ENCODE measurements around the gene ENPP6. TPM values are rescaled to one million over a fixed set of nuclear protein-coding genes. Genes with fewer than 3 reads are reported as not detected.

The ENPP6 gene
- total RNA-seq, 1 donor from 2014 or later = not detected

GRCh38 chr4:184150102-184150839 lies 67.4 kb downstream of the ENPP6 start:
- Mint-ChIP-seq H3K36me3 (ENCODE audit: low read depth) (no peaks in the 10 kb centered on the region), H3K27me3 (peaks cover 9% of the 10 kb centered on the region), H3K9me3 (no peaks in the 10 kb centered on the region), H3K27ac (no peak overlapping the region), H3K4me3 (no peak overlapping the region), H3K4me1 (no peaks in the 10 kb centered on the region)
- ChIA-PET CTCF (no interaction called here), POLR2A (no interaction called here)
- no peak for ATAC-seq (ENCODE audit: low read depth)
- no peak for DNase-seq
- intact Hi-C loops (cut with micrococcal nuclease) = no loop called here
- no peak for TF ChIP-seq CTCF (IDR thresholded peaks at IDR 0.05)

DNA sequence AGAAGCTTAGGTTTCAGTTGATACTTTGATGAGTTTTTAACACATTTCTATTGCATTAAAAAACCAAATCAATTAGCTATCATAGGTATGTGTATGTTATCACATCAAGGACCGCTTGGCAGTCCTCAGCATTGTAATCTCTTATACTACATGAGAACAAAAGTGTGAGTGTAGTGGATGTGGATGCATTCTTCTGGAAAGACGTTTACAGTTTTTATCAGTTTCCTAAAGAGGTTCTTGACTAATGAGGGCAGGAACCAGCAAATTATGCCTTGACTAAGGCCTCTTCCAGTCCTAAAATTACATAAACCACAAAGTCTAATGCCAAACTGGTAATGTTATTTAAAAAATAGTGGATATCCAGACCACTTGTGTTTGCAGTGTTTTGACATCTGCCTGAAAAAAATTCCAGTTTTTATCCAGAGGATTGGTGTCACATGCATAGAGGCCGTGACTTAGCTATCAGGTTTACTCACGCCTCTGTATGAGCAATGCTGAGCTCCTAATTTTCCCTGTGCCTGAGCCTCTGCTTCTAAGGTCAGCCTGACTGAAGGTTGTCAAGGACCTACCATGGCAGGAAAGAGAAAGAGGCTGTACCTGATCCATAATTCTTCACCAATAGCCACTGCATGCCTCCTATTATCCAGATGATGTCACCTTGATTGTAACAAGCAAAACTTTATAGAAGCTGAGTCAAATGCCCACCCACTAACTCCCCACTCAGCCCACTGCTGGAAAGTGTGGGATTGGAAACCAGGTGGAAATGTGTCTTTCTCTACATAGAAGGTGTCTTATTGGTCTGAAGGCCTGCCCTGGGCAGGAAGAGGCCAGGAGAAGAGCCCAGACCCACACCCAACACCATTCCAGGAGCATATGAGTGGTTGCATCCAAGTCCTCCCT lies 68.7 kb downstream of the ENPP6 start:
- intact Hi-C loops (cut with micrococcal nuclease) = no loop called here
- no peaks in the 10 kb centered on the region for H3K9me3 Mint-ChIP-seq
- CTCF ChIA-PET = no interaction called here
- DNase-seq (no peak), ATAC-seq (ENCODE audit: low read depth) (no peak)
- H3K36me3 Mint-ChIP-seq (ENCODE audit: low read depth) = no peaks in the 10 kb centered on the region
- POLR2A ChIA-PET = no interaction called here
- TF ChIP-seq CTCF (IDR thresholded peaks at IDR 0.05) = no peak
- H3K27ac Mint-ChIP-seq = no peak overlapping the region
- no peak overlapping the region for H3K4me3 Mint-ChIP-seq
- H3K4me1 Mint-ChIP-seq = no peaks in the 10 kb centered on the region
- H3K27me3 Mint-ChIP-seq = peaks cover 8% of the 10 kb centered on the region

DNA sequence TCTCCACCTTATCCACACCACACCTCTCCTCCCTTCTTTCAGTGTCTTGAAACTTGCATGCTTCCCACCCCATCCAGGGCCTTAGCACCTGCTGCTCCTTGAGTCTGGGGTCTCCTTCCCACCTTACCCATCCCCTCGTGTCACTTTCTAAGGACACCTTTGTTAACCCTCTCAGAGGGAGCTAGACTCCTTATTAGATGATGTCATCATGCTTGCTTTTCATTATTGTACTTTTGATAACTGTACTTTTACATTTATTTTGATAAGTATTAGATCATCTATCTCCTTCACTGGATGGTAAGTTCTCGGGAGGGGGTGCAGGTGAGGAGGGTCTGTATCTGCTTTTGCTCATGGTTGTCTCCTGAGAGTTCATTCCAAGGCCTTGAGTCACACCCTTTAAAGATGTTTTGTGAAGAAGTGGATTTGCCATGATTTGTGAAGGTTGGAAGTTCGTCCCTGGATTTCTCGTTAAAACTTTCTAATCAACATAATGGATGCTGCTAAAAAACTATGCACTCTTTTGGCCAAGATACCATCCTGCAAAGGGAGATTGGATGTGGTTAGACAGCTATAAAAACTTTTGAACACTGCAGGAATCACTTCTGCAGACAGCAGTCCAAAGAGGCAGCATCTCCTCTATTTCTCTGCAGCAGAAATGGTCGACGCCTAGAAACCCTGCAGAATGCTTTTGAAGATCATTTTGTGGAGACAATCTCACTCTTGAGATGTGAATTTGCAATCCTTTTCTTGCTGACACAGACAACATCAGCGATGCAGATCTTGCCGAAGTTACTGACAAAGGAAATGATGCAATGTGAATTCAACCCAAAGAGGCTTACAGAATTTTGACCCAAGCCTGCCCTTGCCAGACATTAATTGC lies 69.6 kb downstream of the ENPP6 start:
- TF ChIP-seq CTCF (IDR thresholded peaks at IDR 0.05) = no peak
- no peaks in the 10 kb centered on the region for H3K4me1 Mint-ChIP-seq
- CTCF ChIA-PET = no interaction called here
- H3K27me3 Mint-ChIP-seq = peaks cover 8% of the 10 kb centered on the region
- no peak overlapping the region for H3K27ac Mint-ChIP-seq
- no peaks in the 10 kb centered on the region for H3K36me3 Mint-ChIP-seq (ENCODE audit: low read depth)
- no peak for ATAC-seq (ENCODE audit: low read depth)
- DNase-seq = no peak
- H3K4me3 Mint-ChIP-seq = no peak overlapping the region
- intact Hi-C loops (cut with micrococcal nuclease) = no loop called here
- H3K9me3 Mint-ChIP-seq = no peaks in the 10 kb centered on the region
- POLR2A ChIA-PET = interaction anchor here (0.7 kb wide), 1 partner anchor 1133 kb away, joined by 6 read pairs; no protein-coding TSS in a partner anchor

GRCh38 chr4:184146951-184147350 lies 70.7 kb downstream of the ENPP6 start:
- no peak overlapping the region for H3K27ac Mint-ChIP-seq

More at GRCh38 chr4:184146951-184147350, 70.7 kb downstream of the ENPP6 start:
- H3K36me3 Mint-ChIP-seq (ENCODE audit: low read depth) = no peaks in the 10 kb centered on the region
- peaks cover 7% of the 10 kb centered on the region for H3K27me3 Mint-ChIP-seq
- POLR2A ChIA-PET = interaction anchor here (0.7 kb wide), 1 partner anchor 1135 kb away, joined by 6 read pairs; no protein-coding TSS in a partner anchor
- TF ChIP-seq CTCF (IDR thresholded peaks at IDR 0.05) = no peak
- DNase-seq (no peak), ATAC-seq (ENCODE audit: low read depth) (no peak)
- CTCF ChIA-PET = no interaction called here
- H3K4me3 Mint-ChIP-seq = no peak overlapping the region
- no peaks in the 10 kb centered on the region for H3K4me1 Mint-ChIP-seq
- intact Hi-C loops (cut with micrococcal nuclease) = no loop called here
- no peaks in the 10 kb centered on the region for H3K9me3 Mint-ChIP-seq

Measured in activated B cell treated with CpG ODN at 0.5 μM for 24 hours (primary cell).